Measurements from ENCODE around the gene OR4D6.

- no peak for TF ChIP-seq EZH2 (IDR thresholded peaks at IDR 0.05; ENCODE audit: borderline replicate concordance, low read depth, low read length, poor library complexity, severe bottlenecking)
- TF ChIP-seq CTCF (conservative IDR thresholded peaks at IDR 0.05; ENCODE audit: low read depth, low read length), result no peak
Measured at GRCh38 chr11:59426361-59427067, 30.2 kb upstream of the OR4D6 start, which contains the start of gene OR5A2.

Data from A673 (cell line).